Measurements from ENCODE around the gene LILRB2. TPM values are rescaled to one million over a fixed set of nuclear protein-coding genes. Genes with fewer than 3 reads are reported as not detected.
"Not testable (repeated sequence)": the region's sequence is repeated elsewhere in the genome, so short reads cannot be mapped to it uniquely, and the experiment has no call there.

LILRB2 gene
- total and polyA plus RNA-seq, 2 donors (not counting 1 experiment from before 2014, with no cell fraction given): 8.3 to 12.4 TPM

DNA sequence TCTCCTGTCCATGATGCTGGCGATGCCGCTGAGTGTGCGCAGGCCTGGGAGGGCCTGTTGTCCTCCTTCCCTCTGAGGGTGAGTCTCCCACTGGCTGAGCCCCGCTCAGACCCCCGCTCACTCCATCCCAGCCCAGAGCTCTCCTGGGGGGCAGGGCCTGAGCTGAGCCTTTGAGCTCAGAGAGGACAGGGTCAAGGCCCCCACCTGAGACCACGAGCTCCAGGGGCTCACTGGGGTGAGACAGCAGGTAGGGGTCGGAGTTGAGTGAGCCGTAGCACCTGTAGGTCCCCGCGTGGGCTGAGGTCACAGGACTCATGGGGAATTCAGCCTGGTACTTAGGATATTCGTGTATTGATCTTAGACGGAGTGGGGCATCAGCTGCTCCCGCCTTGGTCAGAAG, 2.9 kb downstream of the LILRB2 start:
- H2AFZ ChIP-seq (ENCODE audit: insufficient read depth, low read depth, low read length, poor library complexity, severe bottlenecking); H3K4me3 ChIP-seq (ENCODE audit: control extremely low read depth in 1 of 5, extremely low read depth in 1 of 5, insufficient read depth in 1 of 5, low read depth in 2 of 5, low read length in 4 of 5); H3K9me3 Mint-ChIP-seq (ENCODE audit: insufficient read depth); DNase-seq; ATAC-seq (ENCODE audit: low read depth); H3K4me2 ChIP-seq (replicated peaks; ENCODE audit: low read depth, low read length, poor library complexity, severe bottlenecking); H3K36me3 ChIP-seq (replicated peaks in 1 of 2; ENCODE audit: control extremely low read depth in 1 of 2, control insufficient read depth in 1 of 2, extremely low read depth in 1 of 2, insufficient read depth in 2 of 2, low read length in 1 of 2); H4K20me1 ChIP-seq (ENCODE audit: control insufficient read depth, insufficient read depth, low read length, poor library complexity, severe bottlenecking); H3K79me2 ChIP-seq (ENCODE audit: control insufficient read depth, insufficient read depth, low read length); H3K9me3 ChIP-seq (ENCODE audit: control extremely low read depth in 1 of 3, control insufficient read depth in 2 of 3, insufficient read depth in 1 of 3, low read length in 2 of 3); intact Hi-C loops (cut with micrococcal nuclease); H3K27ac ChIP-seq (ENCODE audit: low read length in 2 of 2); H3K27ac Mint-ChIP-seq; H3K4me3 Mint-ChIP-seq; H3K9ac ChIP-seq (ENCODE audit: low read length): not testable (repeated sequence)
- 92% methylated on average over 13 of the region's 13 CpGs for WGBS (ENCODE audit: insufficient coverage)
- CTCF ChIA-PET: interaction anchor here (7.2 kb wide), 1 partner anchor 11 kb away, joined by 49 read pairs; no protein-coding TSS in a partner anchor
- Mint-ChIP-seq H3K4me1 (peaks cover 46% of the 10 kb centered on the region), H3K27me3 (peaks cover 16% of the 10 kb centered on the region)
- POLR2A ChIA-PET: interaction anchor here (0.6 kb wide), 1 partner anchor 117 kb away, joined by 4 read pairs; no protein-coding TSS in a partner anchor
- Histone ChIP-seq H3K27me3 (replicated peaks in 1 of 4; ENCODE audit: control extremely low read depth in 1 of 4, control insufficient read depth in 3 of 4, insufficient read depth in 4 of 4, low read length in 3 of 4) (peaks cover 0 to 27% (median 3%) of the 10 kb centered on the region in 4 experiments), H3K4me1 (ENCODE audit: control insufficient read depth in 2 of 2, insufficient read depth in 2 of 2, low read length in 2 of 2) (peaks cover 35% of the 10 kb centered on the region in 2 donors)

DNA sequence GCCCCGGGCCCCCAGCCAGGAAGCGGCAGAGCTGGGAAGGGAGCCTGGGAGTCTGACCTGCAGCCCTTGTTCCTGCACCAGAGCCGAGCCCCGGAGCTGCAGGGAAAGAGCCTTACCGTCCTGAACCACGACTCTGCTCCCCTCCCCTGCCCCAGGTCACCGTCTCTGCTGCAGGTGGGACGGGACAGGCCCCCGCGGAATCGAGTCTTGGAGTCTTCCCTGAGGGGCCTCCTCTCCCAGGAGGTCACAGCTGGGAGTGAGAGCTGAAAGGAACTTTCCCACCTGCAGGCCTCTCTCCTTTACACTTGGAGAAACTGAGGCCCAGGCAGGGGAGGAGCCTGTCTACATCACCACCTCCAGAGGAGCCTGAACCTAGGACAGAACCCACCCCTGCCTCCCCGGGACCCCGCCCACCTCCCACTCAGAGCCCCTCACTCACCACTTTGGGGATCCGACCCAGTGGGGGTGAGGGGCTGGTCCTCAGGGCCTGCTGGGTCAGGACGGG, 3.7 kb downstream of the LILRB2 start:
- H3K36me3 ChIP-seq (replicated peaks in 1 of 2; ENCODE audit: control extremely low read depth in 1 of 2, control insufficient read depth in 1 of 2, extremely low read depth in 1 of 2, insufficient read depth in 2 of 2, low read length in 1 of 2); POLR2A ChIA-PET; H3K9ac ChIP-seq (ENCODE audit: low read length); CTCF ChIA-PET; H3K79me2 ChIP-seq (ENCODE audit: control insufficient read depth, insufficient read depth, low read length); H3K4me3 ChIP-seq (ENCODE audit: control extremely low read depth in 1 of 5, extremely low read depth in 1 of 5, insufficient read depth in 1 of 5, low read depth in 2 of 5, low read length in 4 of 5); H3K4me3 Mint-ChIP-seq; H3K27ac Mint-ChIP-seq; H3K27ac ChIP-seq (ENCODE audit: low read length in 2 of 2); H2AFZ ChIP-seq (ENCODE audit: insufficient read depth, low read depth, low read length, poor library complexity, severe bottlenecking); H3K9me3 ChIP-seq (ENCODE audit: control extremely low read depth in 1 of 3, control insufficient read depth in 2 of 3, insufficient read depth in 1 of 3, low read length in 2 of 3); intact Hi-C loops (cut with micrococcal nuclease); ATAC-seq (ENCODE audit: low read depth); DNase-seq; H4K20me1 ChIP-seq (ENCODE audit: control insufficient read depth, insufficient read depth, low read length, poor library complexity, severe bottlenecking); H3K9me3 Mint-ChIP-seq (ENCODE audit: insufficient read depth); H3K4me2 ChIP-seq (replicated peaks; ENCODE audit: low read depth, low read length, poor library complexity, severe bottlenecking): not testable (repeated sequence)
- peaks cover 40% of the 10 kb centered on the region for H3K4me1 Mint-ChIP-seq
- peaks cover 18% of the 10 kb centered on the region for H3K27me3 Mint-ChIP-seq
- WGBS (ENCODE audit: insufficient coverage): 89% methylated on average over 8 of the region's 15 CpGs
- H3K27me3 ChIP-seq (replicated peaks in 1 of 4; ENCODE audit: control extremely low read depth in 1 of 4, control insufficient read depth in 3 of 4, insufficient read depth in 4 of 4, low read length in 3 of 4): peaks cover 0 to 27% (median 3%) of the 10 kb centered on the region in 4 experiments
- H3K4me1 ChIP-seq (ENCODE audit: control insufficient read depth in 2 of 2, insufficient read depth in 2 of 2, low read length in 2 of 2): peaks cover 26 to 28% of the 10 kb centered on the region in 2 donors
